ENCODE data around the gene CDC37L1.

The CDC37L1 gene

DNA sequence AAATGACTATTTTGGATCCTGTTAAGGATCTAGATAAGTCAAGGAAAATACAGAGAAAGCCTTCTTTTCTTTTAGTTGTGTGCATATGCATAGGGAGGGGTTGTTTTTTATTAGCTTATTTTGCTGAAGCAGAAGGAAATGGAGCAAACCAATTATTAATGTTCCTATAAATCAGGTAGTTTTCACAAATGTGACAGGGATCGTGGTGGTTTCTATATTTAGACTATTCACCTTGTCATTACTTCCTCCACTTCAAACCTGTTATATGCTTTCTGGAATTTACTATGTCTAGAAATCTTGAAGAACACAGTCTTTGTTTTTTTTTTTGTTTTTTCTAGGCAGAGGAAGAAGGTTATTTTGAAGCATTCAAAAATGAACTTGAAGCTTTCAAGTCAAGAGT lies 22.2 kb downstream of the CDC37L1 start:
- DNase-seq (ENCODE audit: low spot score in 2 of 2) = no peak
- Mint-ChIP-seq H3K4me1 (peaks cover 9% of the 10 kb centered on the region), H3K36me3 (ENCODE audit: insufficient read depth) (peaks cover 47% of the 10 kb centered on the region), H3K27ac (ENCODE audit: low read depth) (peak overlapping the region; percentile 45), H3K9me3 (no peaks in the 10 kb centered on the region), H3K4me3 (no peak overlapping the region), H3K27me3 (no peaks in the 10 kb centered on the region)
- no peak for ATAC-seq (replicated peaks; ENCODE audit: extremely low read depth, poor library complexity, severe bottlenecking)

GRCh38 chr9:4704129-4704528 lies 24.8 kb downstream of the CDC37L1 start:
- no peaks in the 10 kb centered on the region for H3K9me3 Mint-ChIP-seq
- peak overlapping the region; percentile 25 for H3K27ac Mint-ChIP-seq (ENCODE audit: low read depth)
- H3K36me3 Mint-ChIP-seq (ENCODE audit: insufficient read depth) = peaks cover 40% of the 10 kb centered on the region
- H3K27me3 Mint-ChIP-seq = no peaks in the 10 kb centered on the region
- DNase-seq (ENCODE audit: low spot score in 2 of 2) (no peak), ATAC-seq (replicated peaks; ENCODE audit: extremely low read depth, poor library complexity, severe bottlenecking) (no peak)
- H3K4me1 Mint-ChIP-seq = peaks cover 9% of the 10 kb centered on the region
- H3K4me3 Mint-ChIP-seq = no peak overlapping the region

- H3K4me3 Mint-ChIP-seq = no peak overlapping the region
- DNase-seq (ENCODE audit: low spot score in 2 of 2) (no peak), ATAC-seq (replicated peaks; ENCODE audit: extremely low read depth, poor library complexity, severe bottlenecking) (no peak)
- H3K27me3 Mint-ChIP-seq = no peaks in the 10 kb centered on the region
- H3K36me3 Mint-ChIP-seq (ENCODE audit: insufficient read depth) = peaks cover 46% of the 10 kb centered on the region
- peaks cover 6% of the 10 kb centered on the region for H3K4me1 Mint-ChIP-seq
- H3K27ac Mint-ChIP-seq (ENCODE audit: low read depth) = peak overlapping the region; percentile 9
- H3K9me3 Mint-ChIP-seq = no peaks in the 10 kb centered on the region
Measured at GRCh38 chr9:4706021-4706420, 26.7 kb downstream of the CDC37L1 start.

GRCh38 chr9:4706971-4707622 lies 27.7 kb downstream of the CDC37L1 start:
- Mint-ChIP-seq H3K27me3 (no peaks in the 10 kb centered on the region), H3K4me3 (no peak overlapping the region), H3K36me3 (ENCODE audit: insufficient read depth) (peaks cover 45% of the 10 kb centered on the region), H3K4me1 (no peaks in the 10 kb centered on the region), H3K27ac (ENCODE audit: low read depth) (peak overlapping the region; percentile 9), H3K9me3 (no peaks in the 10 kb centered on the region)
- DNase-seq (ENCODE audit: low spot score in 2 of 2) = no peak
- ATAC-seq (replicated peaks; ENCODE audit: extremely low read depth, poor library complexity, severe bottlenecking) = no peak

- Mint-ChIP-seq H3K4me3 (no peak overlapping the region), H3K9me3 (no peaks in the 10 kb centered on the region), H3K27me3 (no peaks in the 10 kb centered on the region), H3K36me3 (ENCODE audit: insufficient read depth) (peaks cover 38% of the 10 kb centered on the region), H3K27ac (ENCODE audit: low read depth) (peak overlapping the region; percentile 56), H3K4me1 (no peaks in the 10 kb centered on the region)
- DNase-seq (ENCODE audit: low spot score in 2 of 2) = no peak
- ATAC-seq (replicated peaks; ENCODE audit: extremely low read depth, poor library complexity, severe bottlenecking) = no peak
Measured at GRCh38 chr9:4709380-4709779, 30.0 kb downstream of the CDC37L1 start.

DNA sequence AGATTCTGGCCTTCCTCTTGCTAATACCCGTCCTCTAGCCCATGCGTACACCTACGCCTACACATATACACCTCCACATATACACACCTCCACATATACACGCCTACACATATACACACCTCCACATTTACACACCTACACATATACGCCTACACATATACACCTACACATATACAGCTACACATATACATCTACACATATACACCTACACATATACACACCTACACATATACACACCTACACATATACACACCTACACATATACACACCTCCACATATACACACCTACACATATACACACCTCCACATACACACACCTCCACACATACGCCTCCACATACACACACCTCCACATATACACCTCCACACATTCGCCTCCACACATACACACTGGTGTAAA lies 34.5 kb downstream of the CDC37L1 start:
- no peak for ATAC-seq (replicated peaks; ENCODE audit: extremely low read depth, poor library complexity, severe bottlenecking)
- peaks cover 39% of the 10 kb centered on the region for H3K36me3 Mint-ChIP-seq (ENCODE audit: insufficient read depth)
- no peaks in the 10 kb centered on the region for H3K4me1 Mint-ChIP-seq
- no peak overlapping the region for H3K27ac Mint-ChIP-seq (ENCODE audit: low read depth)
- H3K27me3 Mint-ChIP-seq = no peaks in the 10 kb centered on the region
- no peaks in the 10 kb centered on the region for H3K9me3 Mint-ChIP-seq
- no peak overlapping the region for H3K4me3 Mint-ChIP-seq
- DNase-seq (ENCODE audit: low spot score in 2 of 2) = no peak

GRCh38 chr9:4714266-4715016 lies 35.1 kb downstream of the CDC37L1 start:
- H3K9me3 Mint-ChIP-seq = no peaks in the 10 kb centered on the region
- H3K4me1 Mint-ChIP-seq = no peaks in the 10 kb centered on the region
- ATAC-seq (replicated peaks; ENCODE audit: extremely low read depth, poor library complexity, severe bottlenecking) (no peak), DNase-seq (ENCODE audit: low spot score in 2 of 2) (no peak)
- H3K27me3 Mint-ChIP-seq = no peaks in the 10 kb centered on the region
- no peak overlapping the region for H3K4me3 Mint-ChIP-seq
- peak overlapping the region; percentile 30 for H3K27ac Mint-ChIP-seq (ENCODE audit: low read depth)
- peaks cover 37% of the 10 kb centered on the region for H3K36me3 Mint-ChIP-seq (ENCODE audit: insufficient read depth)

DNA sequence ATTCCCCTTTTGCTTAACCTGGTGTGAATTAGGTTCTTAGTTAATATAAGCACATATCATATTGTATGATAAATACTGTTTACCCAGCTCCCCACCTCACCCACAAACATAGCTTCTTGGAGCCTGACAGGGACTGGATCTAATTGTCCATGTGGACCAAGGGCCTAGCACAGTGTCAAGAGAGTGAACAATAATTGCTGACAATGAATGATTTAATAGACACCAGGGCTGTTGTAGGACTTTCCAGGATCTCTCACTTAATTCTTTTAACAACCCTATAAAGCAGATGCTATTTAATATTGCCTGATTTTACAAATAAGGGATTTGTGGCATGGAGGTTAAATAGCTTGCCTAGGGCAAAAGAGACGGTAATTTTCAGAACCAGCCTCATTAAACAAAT lies 36.8 kb downstream of the CDC37L1 start:
- ATAC-seq (replicated peaks; ENCODE audit: extremely low read depth, poor library complexity, severe bottlenecking) = no peak
- Mint-ChIP-seq H3K9me3 (no peaks in the 10 kb centered on the region), H3K4me3 (no peak overlapping the region), H3K27ac (ENCODE audit: low read depth) (no peak overlapping the region), H3K36me3 (ENCODE audit: insufficient read depth) (peaks cover 39% of the 10 kb centered on the region), H3K4me1 (no peaks in the 10 kb centered on the region), H3K27me3 (no peaks in the 10 kb centered on the region)
- DNase-seq (ENCODE audit: low spot score in 2 of 2) = no peak

DNA sequence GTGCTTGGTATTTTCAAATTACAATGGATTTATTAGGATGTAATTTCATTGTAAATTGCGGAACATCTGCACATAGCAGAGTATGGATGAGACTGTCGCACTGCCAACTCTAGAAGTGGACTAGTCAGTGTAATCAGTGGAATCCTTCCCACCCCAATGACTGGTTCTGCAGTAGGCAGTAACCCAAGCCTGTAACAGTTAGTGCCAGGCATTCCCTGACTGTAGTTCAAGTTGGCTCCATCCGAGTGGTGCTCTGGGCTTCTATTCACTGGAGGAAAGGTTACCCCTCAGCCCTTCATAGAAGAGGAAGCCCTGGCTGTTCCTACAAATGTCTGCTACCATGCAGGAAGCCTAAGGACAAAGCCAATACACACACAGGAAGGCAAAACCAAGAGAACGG lies 38.4 kb downstream of the CDC37L1 start:
- H3K27ac Mint-ChIP-seq (ENCODE audit: low read depth) = no peak overlapping the region
- DNase-seq (ENCODE audit: low spot score in 2 of 2) = no peak
- H3K4me3 Mint-ChIP-seq = no peak overlapping the region
- ATAC-seq (replicated peaks; ENCODE audit: extremely low read depth, poor library complexity, severe bottlenecking) = no peak
- H3K36me3 Mint-ChIP-seq (ENCODE audit: insufficient read depth) = peaks cover 46% of the 10 kb centered on the region
- no peaks in the 10 kb centered on the region for H3K9me3 Mint-ChIP-seq
- no peaks in the 10 kb centered on the region for H3K27me3 Mint-ChIP-seq
- no peaks in the 10 kb centered on the region for H3K4me1 Mint-ChIP-seq

- no peaks in the 10 kb centered on the region for H3K9me3 Mint-ChIP-seq
- no peak overlapping the region for H3K4me3 Mint-ChIP-seq
- peak overlapping the region; percentile 69 for H3K27ac Mint-ChIP-seq (ENCODE audit: low read depth)
- peaks cover 43% of the 10 kb centered on the region for H3K36me3 Mint-ChIP-seq (ENCODE audit: insufficient read depth)
- DNase-seq (ENCODE audit: low spot score in 2 of 2) (no peak), ATAC-seq (replicated peaks; ENCODE audit: extremely low read depth, poor library complexity, severe bottlenecking) (no peak)
- no peaks in the 10 kb centered on the region for H3K27me3 Mint-ChIP-seq
- no peaks in the 10 kb centered on the region for H3K4me1 Mint-ChIP-seq
Measured at GRCh38 chr9:4718911-4719310, 39.5 kb downstream of the CDC37L1 start.

DNA sequence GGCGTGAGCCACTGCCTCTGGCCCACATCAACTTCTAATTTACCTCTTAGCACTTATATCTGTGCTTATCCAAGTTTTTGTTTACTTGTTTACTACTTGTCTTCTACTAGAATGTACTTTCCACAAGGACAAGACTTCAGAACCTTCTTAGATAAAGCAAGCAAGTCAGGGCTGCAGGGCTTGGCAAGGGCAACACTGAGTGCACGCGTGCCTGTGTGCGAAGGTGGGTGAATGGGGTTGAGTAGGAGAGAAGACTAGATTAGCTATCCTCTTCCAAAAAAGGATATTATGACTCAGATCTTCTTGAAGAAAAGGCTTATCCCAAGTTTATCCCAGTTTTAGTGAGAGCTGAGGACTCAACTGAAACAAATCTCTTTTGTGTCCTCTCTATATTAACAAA lies 42.4 kb downstream of the CDC37L1 start:
- Mint-ChIP-seq H3K27me3 (no peaks in the 10 kb centered on the region), H3K4me1 (peaks cover 14% of the 10 kb centered on the region), H3K4me3 (no peak overlapping the region), H3K9me3 (no peaks in the 10 kb centered on the region), H3K36me3 (ENCODE audit: insufficient read depth) (peaks cover 42% of the 10 kb centered on the region), H3K27ac (ENCODE audit: low read depth) (peak overlapping the region; percentile 62)
- ATAC-seq (replicated peaks; ENCODE audit: extremely low read depth, poor library complexity, severe bottlenecking) (no peak), DNase-seq (ENCODE audit: low spot score in 2 of 2) (no peak)

GRCh38 chr9:4725706-4726442 lies 46.5 kb downstream of the CDC37L1 start:
- Mint-ChIP-seq H3K9me3 (no peaks in the 10 kb centered on the region), H3K4me3 (no peak overlapping the region), H3K36me3 (ENCODE audit: insufficient read depth) (peaks cover 20% of the 10 kb centered on the region), H3K4me1 (peaks cover 39% of the 10 kb centered on the region), H3K27me3 (no peaks in the 10 kb centered on the region), H3K27ac (ENCODE audit: low read depth) (no peak overlapping the region)
- ATAC-seq (replicated peaks; ENCODE audit: extremely low read depth, poor library complexity, severe bottlenecking) (peak; percentile 49), DNase-seq (ENCODE audit: low spot score in 2 of 2) (no peak)

- Mint-ChIP-seq H3K36me3 (ENCODE audit: insufficient read depth) (peaks cover 5% of the 10 kb centered on the region), H3K4me1 (peaks cover 48% of the 10 kb centered on the region), H3K4me3 (no peak overlapping the region), H3K27ac (ENCODE audit: low read depth) (no peak overlapping the region), H3K27me3 (no peaks in the 10 kb centered on the region), H3K9me3 (no peaks in the 10 kb centered on the region)
- DNase-seq (ENCODE audit: low spot score in 2 of 2) = no peak
- no peak for ATAC-seq (replicated peaks; ENCODE audit: extremely low read depth, poor library complexity, severe bottlenecking)
Measured at GRCh38 chr9:4727593-4727992, 48.2 kb downstream of the CDC37L1 start.

All from central memory CD8-positive, alpha-beta T cell (primary cell).